Body of pancreas (tissue), 4 donors: ENCODE results near the gene HNRNPD.

Experiments used
- POLR2A ChIP-seq, 3 donors: fragments of 450-650 bp; IDR thresholded peaks; one replicate each; pipeline ENCODE4 v1.6.1; 2016; ENCODE audit warnings: antibody characterized with exemption in 3 of 3, mild to moderate bottlenecking in 2 of 3
- TF ChIP-seq, protein P1 (sequence below), 7 experiments: fragments of 450-650 bp in 4 of 7; fragments of 200-600 bp in 3 of 7; sonication (generic) in 3 of 7; IDR thresholded peaks; one replicate each; pipeline ENCODE4 v1.5.1; 2016 to 2019; ENCODE audit warnings: antibody characterized with exemption in 7 of 7

DNA sequence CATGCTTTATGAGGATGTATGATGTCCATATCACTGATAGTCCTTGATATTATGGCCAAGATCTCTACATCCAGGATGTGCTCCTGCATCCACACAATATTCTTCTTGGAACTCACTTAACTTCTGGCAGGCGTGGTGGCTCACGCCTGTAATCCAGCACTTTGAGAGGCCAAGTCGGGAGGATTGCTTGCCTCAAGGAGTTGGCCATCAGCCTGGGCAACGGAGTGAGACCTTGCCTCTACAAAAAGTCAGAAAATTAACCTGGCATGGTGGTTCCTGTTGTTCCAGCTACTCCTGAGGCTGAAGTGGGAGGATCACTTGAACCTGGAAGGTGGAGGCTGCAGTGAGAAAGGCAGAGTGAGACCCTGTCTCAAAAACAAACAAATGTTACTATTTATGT, 2.3 kb upstream of the HNRNPD start:
- TF ChIP-seq, protein P1, sequence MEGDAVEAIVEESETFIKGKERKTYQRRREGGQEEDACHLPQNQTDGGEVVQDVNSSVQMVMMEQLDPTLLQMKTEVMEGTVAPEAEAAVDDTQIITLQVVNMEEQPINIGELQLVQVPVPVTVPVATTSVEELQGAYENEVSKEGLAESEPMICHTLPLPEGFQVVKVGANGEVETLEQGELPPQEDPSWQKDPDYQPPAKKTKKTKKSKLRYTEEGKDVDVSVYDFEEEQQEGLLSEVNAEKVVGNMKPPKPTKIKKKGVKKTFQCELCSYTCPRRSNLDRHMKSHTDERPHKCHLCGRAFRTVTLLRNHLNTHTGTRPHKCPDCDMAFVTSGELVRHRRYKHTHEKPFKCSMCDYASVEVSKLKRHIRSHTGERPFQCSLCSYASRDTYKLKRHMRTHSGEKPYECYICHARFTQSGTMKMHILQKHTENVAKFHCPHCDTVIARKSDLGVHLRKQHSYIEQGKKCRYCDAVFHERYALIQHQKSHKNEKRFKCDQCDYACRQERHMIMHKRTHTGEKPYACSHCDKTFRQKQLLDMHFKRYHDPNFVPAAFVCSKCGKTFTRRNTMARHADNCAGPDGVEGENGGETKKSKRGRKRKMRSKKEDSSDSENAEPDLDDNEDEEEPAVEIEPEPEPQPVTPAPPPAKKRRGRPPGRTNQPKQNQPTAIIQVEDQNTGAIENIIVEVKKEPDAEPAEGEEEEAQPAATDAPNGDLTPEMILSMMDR (IDR thresholded peaks at IDR 0.05), result no peak
- no peak for TF ChIP-seq POLR2A (IDR thresholded peaks at IDR 0.05)
